HUES48 (cell line): ENCODE results near the gene NEDD1.

Experiments
- H3K27ac ChIP-seq: one replicate; pipeline ENCODE4 v1.7.0; 2013; ENCODE audit warnings: low read depth, low read length, inconsistent platforms
- H3K27me3 ChIP-seq: 2 replicates; pipeline ENCODE4 v1.6.1; 2013; ENCODE audit warnings: mild to moderate bottlenecking, low read length; ENCODE audit not compliant: control insufficient read depth, insufficient read depth
- H3K36me3 ChIP-seq: 2 replicates; pipeline ENCODE4 v1.6.1; 2013; ENCODE audit warnings: low read length; ENCODE audit not compliant: control insufficient read depth, insufficient read depth
- H3K4me1 ChIP-seq: 2 replicates; pipeline ENCODE4 v1.6.1; 2013; ENCODE audit warnings: mild to moderate bottlenecking, low read length; ENCODE audit not compliant: control insufficient read depth, insufficient read depth
- H3K4me3 ChIP-seq: 2 replicates; pipeline ENCODE4 v1.5.1; 2013; ENCODE audit warnings: mild to moderate bottlenecking, low read depth, low read length
- H3K9ac ChIP-seq: 2 replicates; pipeline ENCODE4 v1.6.1; 2013; ENCODE audit warnings: mild to moderate bottlenecking, low read depth, low read length, moderate library complexity
- H3K9me3 ChIP-seq: 2 replicates; pipeline ENCODE4 v1.6.1; 2013; ENCODE audit warnings: low read length; ENCODE audit not compliant: control insufficient read depth, insufficient read depth

NEDD1 gene

GRCh38 chr12:96879301-96879700 lies 27.8 kb upstream of the NEDD1 start:
- Histone ChIP-seq H3K27me3 (no peaks in the 10 kb centered on the region), H3K27ac (no peak overlapping the region), H3K36me3 (no peaks in the 10 kb centered on the region), H3K4me1 (no peaks in the 10 kb centered on the region), H3K9ac (no peak overlapping the region), H3K4me3 (no peak overlapping the region), H3K9me3 (no peaks in the 10 kb centered on the region)

DNA sequence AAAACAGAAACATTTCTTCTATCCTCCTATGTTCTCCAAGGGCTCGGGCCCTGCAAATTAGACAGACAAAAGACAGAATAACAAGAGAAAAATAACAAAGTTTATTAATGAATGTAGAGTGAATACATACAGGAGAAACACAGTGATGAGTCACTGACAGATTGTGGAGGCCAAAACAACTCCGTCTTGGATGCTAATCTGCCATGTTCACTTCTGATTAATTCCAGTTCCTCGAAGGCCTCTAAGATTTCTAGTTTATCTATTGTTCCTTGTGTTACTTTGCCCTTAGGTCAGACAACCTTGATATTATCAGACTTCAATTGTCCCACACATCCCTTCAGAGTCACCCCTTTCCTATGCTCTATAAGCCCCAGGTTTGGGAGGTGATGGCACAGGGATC lies 26.8 kb upstream of the NEDD1 start:
- no peak overlapping the region for H3K4me3 ChIP-seq
- H3K9ac ChIP-seq: no peak overlapping the region
- no peaks in the 10 kb centered on the region for H3K36me3 ChIP-seq
- no peaks in the 10 kb centered on the region for H3K9me3 ChIP-seq
- H3K27me3 ChIP-seq: no peaks in the 10 kb centered on the region
- no peak overlapping the region for H3K27ac ChIP-seq
- no peaks in the 10 kb centered on the region for H3K4me1 ChIP-seq

- Histone ChIP-seq H3K9ac (no peak overlapping the region), H3K4me1 (no peaks in the 10 kb centered on the region), H3K27me3 (no peaks in the 10 kb centered on the region), H3K27ac (no peak overlapping the region), H3K4me3 (no peak overlapping the region), H3K36me3 (no peaks in the 10 kb centered on the region), H3K9me3 (no peaks in the 10 kb centered on the region)
Measured at GRCh38 chr12:96881608-96882007, 25.4 kb upstream of the NEDD1 start.

- Histone ChIP-seq H3K9ac (no peak overlapping the region), H3K4me3 (no peak overlapping the region), H3K27me3 (no peaks in the 10 kb centered on the region), H3K27ac (no peak overlapping the region), H3K4me1 (no peaks in the 10 kb centered on the region), H3K9me3 (no peaks in the 10 kb centered on the region), H3K36me3 (no peaks in the 10 kb centered on the region)
Measured at GRCh38 chr12:96882862-96883261, 24.2 kb upstream of the NEDD1 start.

GRCh38 chr12:96883571-96883970 lies 23.5 kb upstream of the NEDD1 start:
- Histone ChIP-seq H3K27ac (no peak overlapping the region), H3K9ac (no peak overlapping the region), H3K36me3 (no peaks in the 10 kb centered on the region), H3K27me3 (no peaks in the 10 kb centered on the region), H3K4me1 (no peaks in the 10 kb centered on the region), H3K4me3 (no peak overlapping the region), H3K9me3 (no peaks in the 10 kb centered on the region)

DNA sequence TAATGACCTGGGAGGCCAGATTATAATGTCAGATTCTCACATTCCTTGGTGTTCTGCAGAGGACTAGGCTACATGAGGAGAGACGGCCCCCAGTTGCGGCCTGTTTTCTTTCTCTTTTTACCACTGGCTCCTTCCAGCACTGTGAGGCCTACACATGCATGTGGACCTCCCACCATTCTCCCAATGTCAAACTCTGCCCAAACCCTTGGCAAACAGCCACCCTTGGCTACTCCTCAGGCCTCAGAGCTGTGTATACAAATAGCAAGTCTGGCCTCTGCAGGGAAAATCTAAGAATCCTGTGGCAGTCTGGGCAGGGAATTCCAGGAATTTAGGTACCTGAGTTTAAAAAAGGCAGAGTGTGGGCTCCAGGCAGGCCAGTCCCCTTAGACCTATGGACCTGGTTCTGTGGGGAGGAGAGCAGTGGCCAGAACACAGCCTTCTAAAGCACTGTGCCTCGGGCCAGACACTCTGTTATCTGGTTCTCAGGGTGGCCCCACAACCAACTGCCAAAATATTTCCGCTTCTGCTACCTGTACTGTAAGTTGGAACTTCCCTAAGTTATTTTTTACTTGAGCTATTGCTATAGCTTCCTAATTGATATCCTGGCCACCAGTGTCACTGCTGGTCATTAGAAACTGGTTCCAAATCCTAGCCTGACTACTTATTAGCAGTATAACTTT lies 19.9 kb upstream of the NEDD1 start:
- no peaks in the 10 kb centered on the region for H3K36me3 ChIP-seq
- no peak overlapping the region for H3K27ac ChIP-seq
- H3K4me3 ChIP-seq: no peak overlapping the region
- no peaks in the 10 kb centered on the region for H3K9me3 ChIP-seq
- H3K9ac ChIP-seq: no peak overlapping the region
- H3K27me3 ChIP-seq: no peaks in the 10 kb centered on the region
- no peaks in the 10 kb centered on the region for H3K4me1 ChIP-seq

DNA sequence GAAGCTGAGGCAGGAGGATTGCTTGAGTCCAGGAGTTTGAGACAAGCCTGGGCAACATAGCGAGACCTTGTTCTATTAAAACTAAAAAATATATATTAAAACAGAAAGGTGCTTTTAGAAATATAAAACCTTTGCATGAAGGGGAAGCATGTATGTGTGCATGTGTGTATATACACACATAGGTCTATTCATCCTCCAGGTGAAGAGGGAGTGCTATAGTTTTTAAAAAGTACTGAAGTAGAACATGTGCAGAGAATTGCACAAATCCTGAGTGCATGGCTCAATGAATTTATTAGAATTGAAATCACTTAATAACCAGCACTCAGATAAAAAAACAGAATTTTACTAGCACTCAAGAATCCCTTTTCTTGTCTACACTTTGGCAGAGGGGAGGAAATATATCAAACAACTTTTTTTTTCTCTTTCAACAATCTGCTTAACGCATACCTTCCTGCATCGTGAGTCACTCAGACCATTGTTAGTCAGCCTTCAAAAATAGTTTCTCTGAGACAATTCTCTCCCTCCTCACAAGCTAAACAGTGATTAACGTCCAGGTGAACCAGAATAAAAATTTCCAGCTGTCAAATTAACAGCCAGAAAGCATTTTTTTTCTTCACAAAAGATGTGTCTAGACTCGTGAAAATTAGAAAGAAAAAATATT lies 17.7 kb upstream of the NEDD1 start:
- no peaks in the 10 kb centered on the region for H3K27me3 ChIP-seq
- no peak overlapping the region for H3K9ac ChIP-seq
- no peaks in the 10 kb centered on the region for H3K36me3 ChIP-seq
- no peak overlapping the region for H3K4me3 ChIP-seq
- H3K4me1 ChIP-seq: no peaks in the 10 kb centered on the region
- no peak overlapping the region for H3K27ac ChIP-seq
- no peaks in the 10 kb centered on the region; the same call in 1 of the 2 replicates for H3K9me3 ChIP-seq

- no peak overlapping the region for H3K9ac ChIP-seq
- H3K4me3 ChIP-seq: no peak overlapping the region
- H3K36me3 ChIP-seq: no peaks in the 10 kb centered on the region
- H3K27ac ChIP-seq: no peak overlapping the region
- no peaks in the 10 kb centered on the region for H3K4me1 ChIP-seq
- no peaks in the 10 kb centered on the region for H3K27me3 ChIP-seq
- no peaks in the 10 kb centered on the region; the same call in 1 of the 2 replicates for H3K9me3 ChIP-seq
Measured at GRCh38 chr12:96890331-96890730, 16.7 kb upstream of the NEDD1 start.

GRCh38 chr12:96892104-96892503 lies 15.0 kb upstream of the NEDD1 start:
- H3K36me3 ChIP-seq: no peaks in the 10 kb centered on the region
- no peak overlapping the region for H3K27ac ChIP-seq

DNA sequence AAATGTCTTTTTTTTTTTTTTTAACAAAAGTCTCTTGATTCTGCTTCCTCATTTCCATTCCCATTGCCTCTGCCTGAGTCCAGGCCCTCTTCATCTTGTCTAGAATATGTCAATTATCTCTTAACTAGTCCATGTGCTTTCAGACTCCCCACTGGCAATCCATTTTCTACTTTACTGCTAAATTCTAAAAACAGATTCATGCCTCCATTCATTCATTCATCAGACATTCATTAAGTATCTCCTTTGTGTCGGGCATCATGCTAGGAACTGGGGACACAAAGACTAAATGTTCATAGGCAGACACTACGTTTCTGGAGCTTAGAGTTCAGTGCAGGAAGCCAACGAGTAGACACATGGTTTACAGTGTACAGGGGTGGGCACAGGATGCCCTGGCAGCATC lies 9.6 kb upstream of the NEDD1 start:
- Histone ChIP-seq H3K36me3 (no peaks in the 10 kb centered on the region), H3K4me1 (no peaks in the 10 kb centered on the region), H3K27me3 (no peaks in the 10 kb centered on the region), H3K9me3 (no peaks in the 10 kb centered on the region; the same call in 1 of the 2 replicates), H3K9ac (no peak overlapping the region), H3K27ac (no peak overlapping the region), H3K4me3 (no peak overlapping the region)

More at GRCh38 chr12:96892104-96892503, 15.0 kb upstream of the NEDD1 start:
- Histone ChIP-seq H3K4me3 (no peak overlapping the region), H3K9me3 (no peaks in the 10 kb centered on the region; the same call in 1 of the 2 replicates), H3K4me1 (no peaks in the 10 kb centered on the region), H3K27me3 (no peaks in the 10 kb centered on the region), H3K9ac (no peak overlapping the region)

GRCh38 chr12:96901175-96901574 lies 5.9 kb upstream of the NEDD1 start:
- no peaks in the 10 kb centered on the region for H3K27me3 ChIP-seq
- H3K9me3 ChIP-seq: no peaks in the 10 kb centered on the region
- no peaks in the 10 kb centered on the region for H3K4me1 ChIP-seq
- H3K27ac ChIP-seq: no peak overlapping the region
- no peaks in the 10 kb centered on the region for H3K36me3 ChIP-seq
- H3K4me3 ChIP-seq: no peak overlapping the region
- no peak overlapping the region for H3K9ac ChIP-seq
